Measurements from ENCODE around the gene C2orf81.
"Not testable (repeated sequence)": the region's sequence is repeated elsewhere in the genome, so short reads cannot be mapped to it uniquely, and the experiment has no call there.

C2orf81 gene

GRCh38 chr2:74423231-74424095, 2.0 kb upstream of the C2orf81 start:
- DNase-seq: no peak

GRCh38 chr2:74420443-74421103, 846 bp downstream of the C2orf81 start:
- not testable (repeated sequence) for DNase-seq

GRCh38 chr2:74420006-74420405, 1.4 kb downstream of the C2orf81 start:
- no peak for DNase-seq

GRCh38 chr2:74419345-74419744, 2.1 kb downstream of the C2orf81 start:
- DNase-seq: no peak

GRCh38 chr2:74418312-74418711, 3.1 kb downstream of the C2orf81 start:
- no peak for DNase-seq

- no peak for DNase-seq
Measured at GRCh38 chr2:74417763-74418162, 3.7 kb downstream of the C2orf81 start.

GRCh38 chr2:74417197-74417596, 4.2 kb downstream of the C2orf81 start:
- no peak for DNase-seq

GRCh38 chr2:74416778-74417177, 4.6 kb downstream of the C2orf81 start:
- no peak for DNase-seq

GRCh38 chr2:74415762-74416395, 5.5 kb downstream of the C2orf81 start:
- DNase-seq: no peak

GRCh38 chr2:74414881-74415761, 6.3 kb downstream of the C2orf81 start:
- DNase-seq: no peak

GRCh38 chr2:74414441-74414840, 7.0 kb downstream of the C2orf81 start:
- DNase-seq: no peak

GRCh38 chr2:74413001-74413698, 8.3 kb downstream of the C2orf81 start:
- DNase-seq: no peak

GRCh38 chr2:74407682-74408081, 13.7 kb downstream of the C2orf81 start:
- no peak for DNase-seq

GRCh38 chr2:74406035-74406434, 15.4 kb downstream of the C2orf81 start:
- no peak for DNase-seq

GRCh38 chr2:74401891-74402290, 19.5 kb downstream of the C2orf81 start:
- DNase-seq: no peak

GRCh38 chr2:74399785-74400184, 21.6 kb downstream of the C2orf81 start:
- DNase-seq: no peak

GRCh38 chr2:74396149-74396548, 25.3 kb downstream of the C2orf81 start:
- DNase-seq: no peak

GRCh38 chr2:74393525-74393924, 27.9 kb downstream of the C2orf81 start:
- DNase-seq: no peak

GRCh38 chr2:74392449-74392743, 29.0 kb downstream of the C2orf81 start:
- no peak for DNase-seq

- DNase-seq: peak; percentile 96
Measured at GRCh38 chr2:74391580-74392448, 29.6 kb downstream of the C2orf81 start.

- DNase-seq: no peak
Measured at GRCh38 chr2:74391209-74391579, 30.2 kb downstream of the C2orf81 start.

Measured in activated CD4-positive, CD25-positive, alpha-beta regulatory T cell treated with anti-CD3 and anti-CD28 coated beads, Interleukin-2, amount 50 U/mL, for 72 hours (primary cell).